KMS-11 (cell line): ENCODE data around the gene BRD3.

ENCODE experiments used
- H2AFZ ChIP-seq: fragments of 200-600 bp; sonication (generic); 2 replicates; pipeline ENCODE4 v1.6.1; 2016; ENCODE audit warnings: antibody characterized with exemption, mixed run types, low read depth
- H3K27ac ChIP-seq: fragments of 200-600 bp; sonication (generic); 2 replicates; pipeline ENCODE4 v1.6.1; 2016; ENCODE audit warnings: mild to moderate bottlenecking, mixed run types
- H3K27me3 ChIP-seq: fragments of 200-600 bp; sonication (generic); 2 replicates; pipeline ENCODE4 v1.6.1; 2017; ENCODE audit warnings: mild to moderate bottlenecking, low read depth, mixed run types, moderate library complexity; ENCODE audit not compliant: insufficient read depth
- H3K36me3 ChIP-seq: fragments of 200-600 bp; sonication (generic); 2 replicates; pipeline ENCODE4 v1.6.1; 2017; ENCODE audit warnings: mild to moderate bottlenecking, mixed run types; ENCODE audit not compliant: insufficient read depth
- H3K4me1 ChIP-seq: fragments of 200-600 bp; sonication (generic); 2 replicates; pipeline ENCODE4 v1.6.1; 2016; ENCODE audit warnings: mild to moderate bottlenecking, low read depth, mixed run types; ENCODE audit not compliant: poor library complexity, severe bottlenecking
- H3K4me2 ChIP-seq: fragments of 200-600 bp; sonication (generic); 2 replicates; pipeline ENCODE4 v1.7.0; 2016; ENCODE audit warnings: mild to moderate bottlenecking, mixed run types
- H3K4me3 ChIP-seq: fragments of 200-600 bp; sonication (generic); IDR thresholded peaks from 2 replicates; pipeline ENCODE4 v1.6.1; 2017; ENCODE audit warnings: low read depth, low read length, mixed read lengths; ENCODE audit not compliant: insufficient read depth
- H3K79me2 ChIP-seq: fragments of 200-600 bp; sonication (generic); 2 replicates; pipeline ENCODE4 v1.6.1; 2016; ENCODE audit warnings: low read depth, mixed run types; ENCODE audit not compliant: insufficient read depth
- H3K9ac ChIP-seq: fragments of 200-600 bp; sonication (generic); 2 replicates; pipeline ENCODE4 v1.6.1; 2016; ENCODE audit warnings: mild to moderate bottlenecking, mixed run types
- H4K20me1 ChIP-seq: fragments of 200-600 bp; sonication (generic); 2 replicates; pipeline ENCODE4 v1.6.1; 2016; ENCODE audit warnings: mild to moderate bottlenecking, mixed run types; ENCODE audit not compliant: insufficient read depth
- CTCF ChIP-seq: fragments of 200-600 bp; sonication (generic); conservative IDR thresholded peaks from 2 replicates; pipeline ENCODE4 v1.6.1; 2017; ENCODE audit warnings: low read depth, mild to moderate bottlenecking, antibody characterized with exemption, low read length, moderate library complexity, mixed read lengths

The BRD3 gene

GRCh38 chr9:133993635-133994253, 74.1 kb downstream of the BRD3 start:
- no peak for TF ChIP-seq CTCF
- Histone ChIP-seq H3K4me2 (peak overlapping the region; percentile 93), H2AFZ (peak overlapping the region; percentile 94), H3K27me3 (peaks cover 22% of the 10 kb centered on the region; the same call in 1 of the 2 replicates), H3K4me1 (peaks cover 10% of the 10 kb centered on the region), H3K79me2 (no peaks in the 10 kb centered on the region), H4K20me1 (no peaks in the 10 kb centered on the region), H3K9ac (peak overlapping the region; percentile 60; the same call in 1 of the 2 replicates), H3K4me3 (no peak overlapping the region), H3K36me3 (no peaks in the 10 kb centered on the region), H3K27ac (no peak overlapping the region)

GRCh38 chr9:133992780-133993634, 74.8 kb downstream of the BRD3 start:
- peak overlapping the region; percentile 94 for H2AFZ ChIP-seq

DNA sequence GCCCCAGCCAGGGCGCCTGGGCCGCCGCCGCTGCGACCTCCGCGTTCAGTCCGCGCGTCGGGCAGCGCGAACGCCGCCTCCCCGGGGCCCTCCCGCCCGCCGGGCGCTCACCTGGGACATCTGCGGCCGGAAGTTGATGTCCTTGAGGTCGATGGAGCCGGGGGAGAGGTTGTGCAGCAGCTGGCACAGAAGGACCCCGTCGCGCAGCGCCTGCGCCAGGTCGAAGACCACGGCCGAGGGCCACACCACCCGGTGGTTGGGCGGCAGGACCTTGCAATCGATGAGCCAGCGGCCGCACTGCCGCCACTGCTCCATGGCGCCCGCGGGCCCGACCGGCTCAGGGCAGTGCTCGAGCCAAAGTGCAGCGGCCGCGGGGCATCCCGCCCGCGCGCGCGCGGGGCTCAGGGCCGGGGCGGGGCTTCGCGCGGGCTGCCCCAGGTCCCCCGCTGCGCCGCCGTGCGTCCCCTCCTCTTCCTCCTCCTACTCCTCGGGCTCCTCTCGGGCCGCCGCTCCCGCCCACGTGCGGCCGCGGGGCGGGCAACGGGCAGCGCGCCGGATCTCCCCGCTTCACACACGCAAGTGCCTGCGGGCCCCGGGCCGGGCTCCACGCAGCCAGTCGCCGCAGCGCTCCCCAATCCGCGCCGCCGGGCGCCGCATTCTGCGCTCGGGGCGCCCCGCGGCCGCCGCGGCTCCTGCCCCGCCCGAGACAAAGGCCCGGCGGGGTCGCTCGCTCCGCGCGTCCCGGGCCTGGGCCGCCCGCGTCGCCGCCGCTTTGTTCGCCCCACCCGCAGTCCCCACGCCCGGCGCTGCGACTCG, 75.7 kb downstream of the BRD3 start, which contains the start of gene VAV2:
Gene VAV2, minus strand, starts transcription at position 361 of the 816 bp plus-strand sequence. Its CDS starts 46 bp downstream, at position 315.
- H3K4me3 ChIP-seq, result peak within 1 kb of the TSS; percentile 27
- peak within 1 kb of the TSS; percentile 60 for H3K9ac ChIP-seq
- H3K79me2 ChIP-seq, result no peaks in the 10 kb centered on the region
- no peaks in the 10 kb centered on the region for H3K36me3 ChIP-seq
- TF ChIP-seq CTCF, result no peak
- no peaks in the 10 kb centered on the region for H4K20me1 ChIP-seq
- H3K4me2 ChIP-seq, result peak within 1 kb of the TSS; percentile 93
- H3K27ac ChIP-seq, result no peak within 1 kb of the TSS
- peaks cover 10% of the 10 kb centered on the region for H3K4me1 ChIP-seq
- H3K27me3 ChIP-seq, result peaks cover 17% of the 10 kb centered on the region; the same call in 1 of the 2 replicates
- peak within 1 kb of the TSS; percentile 94 for H2AFZ ChIP-seq

More at GRCh38 chr9:133992780-133993634, 74.8 kb downstream of the BRD3 start:
- Histone ChIP-seq H3K4me1 (peaks cover 10% of the 10 kb centered on the region), H3K36me3 (no peaks in the 10 kb centered on the region), H3K4me2 (peak overlapping the region; percentile 93), H3K9ac (peak overlapping the region; percentile 60), H3K4me3 (peak overlapping the region; percentile 27), H4K20me1 (no peaks in the 10 kb centered on the region), H3K79me2 (no peaks in the 10 kb centered on the region), H3K27ac (no peak overlapping the region), H3K27me3 (peaks cover 22% of the 10 kb centered on the region; the same call in 1 of the 2 replicates)
- TF ChIP-seq CTCF, result peak; percentile 41

DNA sequence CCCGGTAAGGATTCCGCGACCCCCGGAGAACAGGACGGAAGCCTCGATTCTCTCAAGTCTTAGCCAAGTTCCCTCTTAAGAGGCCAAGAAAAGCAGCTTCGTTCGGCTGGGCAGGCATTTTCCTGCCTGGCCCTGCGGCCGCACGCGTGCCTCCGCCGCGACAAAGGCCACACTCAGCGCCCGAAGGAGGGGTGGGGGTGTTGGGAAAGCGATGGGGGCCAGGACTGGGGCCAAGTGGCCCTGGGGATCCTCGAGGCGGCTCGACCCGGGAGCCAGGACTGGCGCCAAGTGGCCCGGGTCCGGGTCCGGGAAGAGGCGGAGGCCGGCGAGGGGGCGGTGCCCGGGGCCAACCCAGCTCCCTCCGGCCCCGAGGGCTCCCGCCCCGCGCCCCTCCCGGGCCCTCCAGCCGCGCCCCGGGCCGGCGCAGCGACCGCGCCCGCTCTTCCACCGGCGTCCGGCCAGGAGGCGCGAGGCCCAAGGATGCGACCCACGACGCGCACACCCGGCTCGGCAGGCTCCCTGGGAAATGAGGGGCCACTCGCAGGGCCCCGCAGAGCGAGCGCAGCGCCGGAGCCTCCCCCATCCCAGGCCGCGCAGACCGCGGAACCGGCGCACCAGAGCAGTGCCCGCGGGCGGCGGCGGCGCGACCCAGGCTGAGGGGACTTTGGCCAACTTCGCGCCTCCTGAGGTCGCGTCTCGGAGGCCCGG, 76.5 kb downstream of the BRD3 start:
- TF ChIP-seq CTCF, result no peak
- Histone ChIP-seq H2AFZ (no peak overlapping the region), H4K20me1 (no peaks in the 10 kb centered on the region), H3K4me2 (no peak overlapping the region), H3K79me2 (no peaks in the 10 kb centered on the region), H3K27ac (no peak overlapping the region), H3K36me3 (no peaks in the 10 kb centered on the region), H3K9ac (no peak overlapping the region), H3K4me1 (peaks cover 10% of the 10 kb centered on the region), H3K4me3 (no peak overlapping the region), H3K27me3 (peaks cover 9% of the 10 kb centered on the region; the same call in 1 of the 2 replicates)
